WERI-Rb-1 (cell line): ENCODE data around the gene ERN1.
A peak's percentile ranks its signal among the peaks of the same experiment; 100 is the strongest.

ENCODE experiments used
- DNase-seq: peaks from one replicate; pipeline ENCODE4 v3.0.0-alpha.2; 2020
- H3K27ac ChIP-seq: fragments of 250-450 bp; sonication (Bioruptor Pico); 2 replicates; pipeline ENCODE4 v1.5.1; 2020; ENCODE audit warnings: mild to moderate bottlenecking, moderate library complexity
- H3K27me3 ChIP-seq: fragments of 250-450 bp; sonication (Bioruptor Pico); 2 replicates; pipeline ENCODE4 v1.5.1; 2021; ENCODE audit warnings: mild to moderate bottlenecking, low read depth, moderate library complexity; ENCODE audit not compliant: insufficient read depth, severe bottlenecking
- H3K36me3 ChIP-seq: fragments of 250-450 bp; sonication (Bioruptor Pico); 2 replicates; pipeline ENCODE4 v1.5.1; 2020; ENCODE audit warnings: mild to moderate bottlenecking, moderate library complexity
- H3K4me3 ChIP-seq: 2 replicates; pipeline ENCODE4 v1.5.1; 2011; ENCODE audit warnings: low read depth, mild to moderate bottlenecking, control low read depth, low read length
- H3K9me3 ChIP-seq: fragments of 250-450 bp; sonication (Bioruptor Pico); 2 replicates; pipeline ENCODE4 v1.5.1; 2021; ENCODE audit warnings: mild to moderate bottlenecking, moderate library complexity; ENCODE audit not compliant: severe bottlenecking
- CTCF ChIP-seq: IDR thresholded peaks from 2 replicates; pipeline ENCODE4 v1.5.1; 2011; ENCODE audit warnings: low read depth, mild to moderate bottlenecking, control low read depth, inconsistent platforms, low read length

Gene ERN1

GRCh38 chr17:64067657-64068056, 62.3 kb downstream of the ERN1 start:
- no peak for TF ChIP-seq CTCF
- peaks cover 7% of the 10 kb centered on the region for H3K9me3 ChIP-seq

GRCh38 chr17:64066716-64067115, 63.2 kb downstream of the ERN1 start:
- no peaks in the 10 kb centered on the region for H3K27me3 ChIP-seq
- H3K4me3 ChIP-seq, result no peak overlapping the region
- no peak for DNase-seq
- no peak for TF ChIP-seq CTCF
- peaks cover 51% of the 10 kb centered on the region for H3K36me3 ChIP-seq
- peaks cover 7% of the 10 kb centered on the region for H3K9me3 ChIP-seq
- H3K27ac ChIP-seq, result no peak overlapping the region

More at GRCh38 chr17:64067657-64068056, 62.3 kb downstream of the ERN1 start:
- H3K4me3 ChIP-seq, result no peak overlapping the region
- H3K27me3 ChIP-seq, result no peaks in the 10 kb centered on the region
- peaks cover 59% of the 10 kb centered on the region for H3K36me3 ChIP-seq
- no peak overlapping the region for H3K27ac ChIP-seq
- no peak for DNase-seq

- H3K4me3 ChIP-seq, result no peak overlapping the region
- no peaks in the 10 kb centered on the region for H3K27me3 ChIP-seq
- peaks cover 48% of the 10 kb centered on the region for H3K36me3 ChIP-seq
- H3K9me3 ChIP-seq, result peaks cover 7% of the 10 kb centered on the region
- no peak overlapping the region for H3K27ac ChIP-seq
- TF ChIP-seq CTCF, result no peak
- no peak for DNase-seq
Measured at GRCh38 chr17:64065161-64065560, 64.8 kb downstream of the ERN1 start.

GRCh38 chr17:64064331-64064730, 65.6 kb downstream of the ERN1 start:
- Histone ChIP-seq H3K36me3 (peaks cover 45% of the 10 kb centered on the region), H3K27me3 (no peaks in the 10 kb centered on the region), H3K9me3 (peaks cover 4% of the 10 kb centered on the region), H3K27ac (no peak overlapping the region; the same call in 1 of the 2 replicates), H3K4me3 (no peak overlapping the region)
- DNase-seq, result no peak
- no peak for TF ChIP-seq CTCF

- TF ChIP-seq CTCF, result peak; percentile 98
- Histone ChIP-seq H3K27me3 (no peaks in the 10 kb centered on the region), H3K36me3 (peaks cover 43% of the 10 kb centered on the region), H3K9me3 (no peaks in the 10 kb centered on the region), H3K4me3 (no peak overlapping the region), H3K27ac (peak overlapping the region; percentile 31)
- peak; percentile 93 for DNase-seq
Measured at GRCh38 chr17:64063766-64064224, 66.1 kb downstream of the ERN1 start.

GRCh38 chr17:64063088-64063487, 66.9 kb downstream of the ERN1 start:
- H3K27me3 ChIP-seq, result no peaks in the 10 kb centered on the region
- H3K9me3 ChIP-seq, result no peaks in the 10 kb centered on the region
- peak overlapping the region; percentile 31; the same call in 1 of the 2 replicates for H3K27ac ChIP-seq
- no peak for TF ChIP-seq CTCF
- H3K36me3 ChIP-seq, result peaks cover 37% of the 10 kb centered on the region
- no peak overlapping the region for H3K4me3 ChIP-seq
- DNase-seq, result no peak
